Measurements from ENCODE around the gene RLN1.

- TF ChIP-seq EZH2 (IDR thresholded peaks at IDR 0.05; ENCODE audit: borderline replicate concordance) (no peak), CTCF (IDR thresholded peaks at IDR 0.05; ENCODE audit: poor library complexity) (no peak), EZH2phosphoT487 (IDR thresholded peaks at IDR 0.05; ENCODE audit: low read depth, severe bottlenecking, unreplicated experiment) (no peak)
Observed at GRCh38 chr9:5375091-5375490, 35.4 kb upstream of the RLN1 start.

Data from hepatocyte (in vitro differentiated cells).